Right lobe of liver (tissue), 6 donors: ENCODE results near the gene TRPV2. TPM values are rescaled to one million over a fixed set of nuclear protein-coding genes. Genes with fewer than 3 reads are reported as not detected.

Source experiments
- ATAC-seq, 4 donors: fragments of 200-7000 bp; cut with Tn5 transposase; one replicate each; pipeline ENCODE4 v1.9.1; 2020; ENCODE audit warnings: mild to moderate bottlenecking in 4 of 4, moderate library complexity in 4 of 4
- DNase-seq, 3 donors: peaks; one replicate each; pipeline ENCODE4 v3.0.0-alpha.2; 2020
- H3K27ac ChIP-seq, 3 donors: fragments of 200-600 bp; one replicate each; pipeline ENCODE4 v1.8.0; 2022
- H3K27me3 ChIP-seq, 2 donors: fragments of 200-600 bp; one replicate each; pipeline ENCODE4 v1.8.0; 2022
- H3K36me3 ChIP-seq, 4 donors: fragments of 200-600 bp; sonication (generic) in 1 of 4; one replicate each; pipeline versions ENCODE4 v1.5.1 to v1.8.0; 2017 to 2022; ENCODE audit warnings: control low read depth in 1 of 4
- H3K4me1 ChIP-seq, 4 donors: fragments of 200-600 bp; sonication (generic) in 1 of 4; one replicate each; pipeline versions ENCODE4 v1.5.1 to v1.8.0; 2017 to 2022; ENCODE audit warnings: control low read depth in 1 of 4
- H3K4me3 ChIP-seq, 3 donors: fragments of 200-600 bp; one replicate each; pipeline ENCODE4 v1.8.0; 2022
- H3K9me3 ChIP-seq, 4 donors: fragments of 200-600 bp; sonication (generic) in 1 of 4; one replicate each; pipeline versions ENCODE4 v1.5.1 to v1.8.0; 2017 to 2022; ENCODE audit warnings: control low read depth in 1 of 4
- CTCF ChIP-seq, 4 donors: fragments of 200-600 bp in 3 of 4; fragments of 450-650 bp in 1 of 4; IDR thresholded peaks; one replicate each; pipeline versions ENCODE4 v1.5.1 to v1.8.0; 2016 to 2022; ENCODE audit warnings: antibody characterized with exemption in 4 of 4, mild to moderate bottlenecking in 2 of 4
- POLR2A ChIP-seq: fragments of 450-650 bp; IDR thresholded peaks from one replicate; pipeline ENCODE4 v1.6.1; 2017; ENCODE audit warnings: antibody characterized with exemption, mild to moderate bottlenecking
- WGBS: methylation state at CpG from one replicate; pipeline ENCODE4 v1.1.6; 2018; ENCODE audit warnings: low coverage, low lambda C conversion rate; ENCODE audit not compliant: insufficient coverage; ENCODE audit errors: missing lambda C conversion rate; 5-methylcytosine and 5-hydroxymethylcytosine counted together
- intact Hi-C, 2 donors: fragments of 100-400 bp; cut with DNase I; formaldehyde crosslinking; loops; one replicate each; pipeline versions ENCODE4 v1.11.2 to v1.14.1; 2022
- small RNA-seq, 2 experiments: library from RNA; depleted of rRNA; stranded (forward); fragments of <200 nt; gene quantifications; one replicate each; pipeline ENCODE3, GENCODE V24; 2016
- total RNA-seq, 6 experiments: library from RNA; depleted of rRNA in 2 of 6; stranded (reverse); fragments of >200 nt in 2 of 6; fragmentation: NEBNext Ultra II Directional in 3 of 6; extraction: Animal tissue kit (Norgen Biotek cat#: 25700) in 3 of 6; gene quantifications; one replicate each; pipeline versions ENCODE4 v1.1.0 to v1.2.4, GENCODE V29; 2016 to 2023
- donor health status: DM: no; HTN: yes; CAD: no.
- donor health status: DM: no; HTN: no; CAD: no.
- donor health status: DM: no; HTN: no; CAD: no.
- donor health status: DM: no; HTN: yes; CAD: no.
- donor health status: DM: no; HTN: yes; CAD: no.

TRPV2 gene
- total RNA-seq, 6 experiments from 2014 or later: 3.3 to 8.2 (median 4.8) TPM

DNA sequence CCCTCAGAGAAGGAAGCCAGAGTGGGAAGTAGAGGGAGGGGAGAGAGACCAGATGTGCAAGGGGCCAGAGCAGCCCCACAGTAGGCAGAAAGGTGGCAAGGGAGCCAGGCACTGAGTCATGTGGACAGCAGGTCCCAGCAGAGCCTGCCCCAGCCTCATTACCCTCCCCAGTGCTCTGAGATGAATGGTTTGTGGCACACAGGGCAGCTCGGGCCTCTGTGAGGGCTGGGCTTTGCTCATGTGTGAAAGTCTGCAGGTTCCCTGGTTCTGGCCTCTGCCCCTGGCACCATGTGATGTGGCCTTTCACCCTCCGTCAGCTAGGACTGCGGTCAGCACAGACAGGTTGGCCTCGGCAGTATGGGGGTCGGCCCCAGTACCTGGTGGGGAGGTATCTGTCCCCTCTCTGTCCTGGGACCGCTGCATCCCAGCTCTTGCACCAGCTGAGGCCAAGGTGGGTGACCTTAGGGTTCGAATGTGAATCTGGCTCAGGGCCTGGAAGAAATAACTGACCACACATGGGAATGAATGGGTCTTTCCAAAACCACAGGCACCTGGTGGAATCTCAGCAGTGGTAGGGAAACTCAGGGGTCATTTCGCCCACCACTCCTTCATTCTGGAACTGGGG is 67.8 kb downstream of the TRPV2 start:
- H3K4me1 ChIP-seq: peaks cover 0 to 6% (median 0%) of the 10 kb centered on the region in 4 donors
- H3K27me3 ChIP-seq: no peaks in the 10 kb centered on the region
- intact Hi-C loops: no loop called here
- H3K27ac ChIP-seq: no peak overlapping the region
- H3K36me3 ChIP-seq: no peaks in the 10 kb centered on the region
- DNase-seq (no peak), ATAC-seq (peak in 3 of 4 donors; percentile 11 to 82 (median 37))
- H3K9me3 ChIP-seq: no peaks in the 10 kb centered on the region
- TF ChIP-seq CTCF (IDR thresholded peaks at IDR 0.05) (no peak), POLR2A (no peak)
- H3K4me3 ChIP-seq: no peak overlapping the region
- 60% methylated on average over 1 of the region's 8 CpGs for WGBS

GRCh38 chr17:16484445-16485175 is 69.2 kb downstream of the TRPV2 start:
- Histone ChIP-seq H3K27ac (no peak overlapping the region), H3K4me3 (no peak overlapping the region), H3K27me3 (no peaks in the 10 kb centered on the region), H3K9me3 (no peaks in the 10 kb centered on the region), H3K4me1 (peaks cover 0 to 6% (median 0%) of the 10 kb centered on the region in 4 donors), H3K36me3 (no peaks in the 10 kb centered on the region)
- intact Hi-C loops: no loop called here
- WGBS: 86% methylated on average over 4 of the region's 19 CpGs
- no peak for TF ChIP-seq CTCF (IDR thresholded peaks at IDR 0.05)
- no peak for TF ChIP-seq POLR2A
- ATAC-seq (no peak), DNase-seq (no peak)

Small RNA genes lying within 50 kb of the gene (small RNA-seq; reads per million reads assigned to genes)
- gene SNORD49A (0 reads per million in 2 experiments), gene SNORD65 (0 reads per million in 2 experiments)

Other genes starting within 250 kb of the TRPV2 start
- 10 to 100 TPM; 52.6 to 76.8 (median 65.1) TPM for gene NCOR1, start 200.0 kb upstream of the TRPV2 start, total RNA-seq
- gene PIGL, start 198.4 kb upstream of the TRPV2 start, total RNA-seq: 10 to 100 TPM in 5 of 6 experiments, 1 to 10 TPM in 1; 8.5 to 29.7 (median 14.9) TPM
- gene CENPV, start 62.1 kb upstream of the TRPV2 start, total RNA-seq: 10 to 100 TPM; 19.8 to 34.5 (median 24.8) TPM
- 1,000 to 10,000 TPM; 1,045 to 2,319 (median 1,420) TPM for gene UBB, start 34.5 kb upstream of the TRPV2 start, total RNA-seq
- gene LRRC75A, start 76.6 kb downstream of the TRPV2 start, total RNA-seq: under 1 TPM; 0.12 to 0.62 (median 0.22) TPM
- under 1 TPM; 0.19 to 0.55 (median 0.42) TPM for gene ZNF287, start 153.6 kb downstream of the TRPV2 start, total RNA-seq
- gene ZNF624, start 238.3 kb downstream of the TRPV2 start, total RNA-seq: 1 to 10 TPM in 3 of 6 experiments, under 1 TPM in 3; 0.55 to 1.2 (median 0.89) TPM